Measurements from ENCODE around the gene SUCLG2.

GRCh38 chr3:67376416-67376815 lies 278.0 kb downstream of the SUCLG2 start:
- TF ChIP-seq EP300 (IDR thresholded peaks at IDR 0.05; ENCODE audit: borderline replicate concordance in 1 of 2, control insufficient read depth in 1 of 2, low read depth in 2 of 2, low read length in 2 of 2) (no peak), RAD21 (IDR thresholded peaks at IDR 0.05; ENCODE audit: insufficient read depth, low read depth, low read length) (no peak), CTCF (IDR thresholded peaks at IDR 0.05 in 2 of 3, conservative IDR thresholded peaks at IDR 0.05 in 1 of 3; ENCODE audit: control insufficient read depth in 2 of 3, extremely low read depth in 1 of 3, insufficient read depth in 1 of 3, low read depth in 3 of 3, low read length in 3 of 3) (no peak), POLR2A (IDR thresholded peaks at IDR 0.05; ENCODE audit: low read depth, low read length) (no peak), RFX5 (IDR thresholded peaks at IDR 0.05; ENCODE audit: low read depth, low read length) (no peak), TCF12 (IDR thresholded peaks at IDR 0.05; ENCODE audit: low read depth, low read length) (no peak), EED (IDR thresholded peaks at IDR 0.05; ENCODE audit: low read depth) (no peak), MAX (IDR thresholded peaks at IDR 0.05; ENCODE audit: low read depth, low read length) (no peak)
